Breast epithelium (tissue), 3 donors: ENCODE data around the gene RECQL5.

Experiments
- CTCF ChIP-seq, 3 donors: fragments of 450-650 bp; IDR thresholded peaks; one replicate each; pipeline ENCODE4 v1.5.1; 2016 to 2017; ENCODE audit warnings: antibody characterized with exemption in 3 of 3, mild to moderate bottlenecking in 3 of 3, moderate library complexity in 3 of 3
- POLR2A ChIP-seq: fragments of 450-650 bp; IDR thresholded peaks from one replicate; pipeline ENCODE4 v1.6.1; 2016; ENCODE audit warnings: antibody characterized with exemption, mild to moderate bottlenecking, moderate library complexity

GRCh38 chr17:75647921-75648320 lies 19.0 kb downstream of the RECQL5 start:
- TF ChIP-seq CTCF (IDR thresholded peaks at IDR 0.05) (no peak), POLR2A (no peak)
